NK-92 (cell line): ENCODE results near the gene ADARB2.
"Not testable (repeated sequence)": the region's sequence is repeated elsewhere in the genome, so short reads cannot be mapped to it uniquely, and the experiment has no call there.

Experiments used
- DNase-seq: peaks from one replicate; lab custom pipeline; 2025; ENCODE audit not compliant: unreplicated experiment; lab: John Stamatoyannopoulos, UW

The ADARB2 gene

DNA sequence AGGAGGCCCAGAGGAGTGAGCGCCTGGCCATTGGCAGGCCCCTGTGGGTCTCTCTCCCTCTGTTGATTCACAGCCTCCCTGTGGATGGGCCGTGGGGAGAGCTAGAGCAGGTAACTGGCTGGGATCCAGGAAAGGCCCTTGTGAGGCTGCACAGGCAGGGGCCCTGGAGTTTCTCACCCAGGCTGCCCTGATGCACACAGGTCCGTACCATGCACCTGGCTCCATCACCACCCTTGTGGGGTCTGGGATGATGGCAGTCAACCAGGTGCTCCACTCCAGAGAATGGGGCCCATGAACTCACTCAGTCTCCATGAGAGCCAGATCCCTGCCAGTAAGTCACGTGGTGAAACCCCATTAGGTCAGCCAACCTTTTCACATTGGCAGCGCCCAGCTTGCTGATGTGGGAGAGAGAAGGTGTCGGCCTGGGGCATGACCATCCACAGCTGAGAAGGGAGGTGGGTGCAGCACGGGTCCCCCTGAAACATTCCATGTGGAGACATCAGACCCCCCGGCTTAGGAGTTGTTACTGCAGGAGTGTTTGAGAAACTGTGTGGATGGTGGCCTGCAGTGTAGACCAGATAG, 320.8 kb downstream of the ADARB2 start:
- DNase-seq = no peak

DNA sequence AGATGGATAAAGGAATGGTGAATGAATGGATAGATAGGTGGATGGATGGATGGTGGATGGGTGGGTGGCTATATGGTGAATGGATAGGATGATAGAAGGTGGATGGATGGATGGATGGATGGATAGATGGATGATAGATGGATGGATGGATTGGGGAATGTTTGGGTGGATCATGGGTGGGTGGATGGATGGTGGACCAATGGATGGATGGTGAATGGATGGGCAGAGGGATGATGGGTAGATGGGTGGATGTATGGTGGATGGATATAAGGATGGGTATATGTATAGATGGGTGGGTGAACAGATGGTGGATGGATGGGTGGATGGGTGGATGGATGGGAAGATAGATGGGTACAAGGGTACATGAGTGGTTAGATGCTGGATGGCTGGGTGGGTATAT, 322.4 kb downstream of the ADARB2 start:
- DNase-seq = no peak

DNA sequence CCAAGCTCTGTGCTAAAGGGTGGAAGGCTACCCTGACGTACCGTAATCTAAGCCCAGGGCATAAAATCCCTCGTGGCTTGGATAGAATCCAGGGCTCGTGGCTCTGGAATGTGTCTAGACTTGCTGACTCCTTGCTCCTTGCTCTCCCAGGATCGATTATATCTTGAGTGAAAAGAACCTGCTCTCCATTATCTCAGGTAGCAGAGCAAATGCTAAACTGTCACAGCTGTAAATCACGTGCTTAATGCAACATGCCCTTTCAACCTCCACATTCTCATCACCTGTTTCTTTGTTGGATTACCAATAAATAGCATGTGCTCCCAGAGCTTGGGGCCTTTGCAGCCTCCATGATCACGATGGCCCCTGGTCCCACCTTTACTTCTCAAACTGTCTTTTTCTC, 323.0 kb downstream of the ADARB2 start:
- DNase-seq = not testable (repeated sequence)

DNA sequence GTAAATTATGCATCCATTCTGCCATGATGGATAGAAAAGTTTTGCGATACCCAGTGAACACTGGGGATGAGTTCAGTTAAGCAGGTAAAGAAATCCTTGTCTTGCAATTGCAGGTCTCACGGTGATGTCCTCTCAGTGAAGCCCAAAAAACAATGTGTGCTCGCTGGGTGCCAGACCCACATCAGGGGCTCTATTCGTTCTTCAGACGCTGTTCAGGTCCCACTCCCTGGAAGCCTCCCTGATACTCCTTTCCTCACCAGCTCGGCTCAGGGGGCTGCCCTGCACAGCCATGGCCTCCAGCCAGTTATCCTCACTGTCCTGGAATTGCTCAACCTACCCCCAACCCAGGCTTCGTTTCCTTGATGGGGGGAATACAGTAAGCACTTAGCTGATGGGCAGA, 323.5 kb downstream of the ADARB2 start:
- no peak for DNase-seq

DNA sequence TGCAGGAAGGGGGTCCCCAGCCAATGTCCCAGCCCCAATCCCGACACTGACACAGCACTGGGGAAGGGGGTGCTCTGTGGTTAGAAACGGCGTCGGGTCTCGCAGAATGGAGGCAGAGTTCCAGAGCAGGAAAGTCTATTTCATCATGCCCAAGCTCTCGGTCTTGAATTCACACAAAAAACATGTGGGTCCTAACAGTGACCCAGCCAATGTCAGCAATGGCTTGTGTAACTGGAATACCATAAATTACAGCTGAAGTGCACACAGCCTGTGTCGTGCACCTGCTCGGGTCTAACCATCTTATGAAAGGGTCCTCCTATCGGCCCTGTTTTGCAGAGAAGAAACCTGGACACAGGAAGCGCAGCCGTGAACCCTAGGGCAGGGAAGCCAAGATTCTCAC, 324.1 kb downstream of the ADARB2 start:
- no peak for DNase-seq

DNA sequence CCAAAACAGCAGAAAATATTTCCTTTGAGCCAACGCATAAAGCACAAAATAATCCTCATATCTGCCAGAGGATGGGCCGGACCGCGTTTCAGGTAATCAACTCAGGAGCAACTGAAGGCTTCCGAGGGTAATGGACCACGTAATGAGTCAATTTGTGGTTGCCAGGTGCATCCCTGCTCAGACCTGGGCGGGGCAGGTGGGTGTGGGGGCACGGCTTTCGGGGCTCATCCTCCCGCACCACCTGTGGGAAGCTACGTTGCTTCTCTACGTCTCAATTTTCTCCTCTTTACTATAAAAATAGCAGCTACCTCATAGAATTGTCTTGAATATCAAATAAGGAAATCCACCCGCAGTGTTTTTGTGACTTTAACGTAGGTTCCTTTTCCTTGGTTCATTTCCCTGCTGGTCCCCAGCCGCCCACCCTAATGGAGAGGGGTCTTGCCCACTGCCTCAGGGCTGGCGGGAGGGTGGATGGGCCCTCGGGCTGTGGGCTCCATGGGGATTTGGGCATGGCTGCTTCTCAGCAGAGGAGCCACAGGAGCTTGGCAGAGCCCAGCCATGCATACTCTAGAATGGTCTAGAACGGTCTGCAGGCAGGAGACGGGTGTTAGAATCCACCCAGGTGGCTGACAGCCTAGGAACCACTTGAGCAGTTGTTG, 324.7 kb downstream of the ADARB2 start:
- DNase-seq = no peak

DNA sequence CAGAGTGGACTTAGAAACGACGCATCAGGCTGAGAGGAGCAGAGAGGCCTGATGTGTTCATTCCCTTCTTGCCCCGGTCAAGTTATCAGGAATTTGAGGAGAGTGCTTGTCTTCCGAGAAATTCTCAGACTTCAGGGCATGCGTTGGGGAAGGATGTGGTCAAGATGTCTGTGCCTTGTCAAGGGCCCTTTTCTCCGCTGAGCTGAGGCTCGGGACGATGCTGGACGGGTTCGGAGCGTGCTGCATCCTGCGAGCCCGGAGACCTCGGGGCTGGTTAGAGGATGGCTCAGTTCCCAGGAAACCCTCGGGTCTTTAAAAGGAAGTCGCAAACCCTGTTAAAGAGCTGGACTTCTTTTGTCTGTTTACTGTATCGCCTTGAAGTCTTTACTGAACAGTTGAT, 325.4 kb downstream of the ADARB2 start:
- no peak for DNase-seq

DNA sequence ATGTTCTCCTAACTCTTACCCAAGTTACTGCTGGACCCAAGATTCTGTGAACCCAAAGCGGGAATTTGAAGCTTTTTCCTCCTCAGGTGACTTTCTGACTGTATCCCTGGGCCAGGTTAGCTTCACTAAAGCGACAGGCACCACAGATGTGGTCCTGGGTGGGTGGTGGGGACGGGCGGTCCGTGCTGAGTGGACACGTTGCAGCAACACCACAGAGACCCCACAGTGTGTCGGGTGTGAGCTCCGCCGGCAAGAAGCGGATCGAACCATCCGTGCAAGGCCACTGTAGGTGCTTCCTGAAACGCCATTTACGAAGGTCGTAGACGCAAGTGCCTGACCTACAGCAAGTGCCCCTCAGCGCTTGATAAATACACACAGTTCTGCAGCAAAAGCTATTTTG, 325.9 kb downstream of the ADARB2 start:
- no peak for DNase-seq

DNA sequence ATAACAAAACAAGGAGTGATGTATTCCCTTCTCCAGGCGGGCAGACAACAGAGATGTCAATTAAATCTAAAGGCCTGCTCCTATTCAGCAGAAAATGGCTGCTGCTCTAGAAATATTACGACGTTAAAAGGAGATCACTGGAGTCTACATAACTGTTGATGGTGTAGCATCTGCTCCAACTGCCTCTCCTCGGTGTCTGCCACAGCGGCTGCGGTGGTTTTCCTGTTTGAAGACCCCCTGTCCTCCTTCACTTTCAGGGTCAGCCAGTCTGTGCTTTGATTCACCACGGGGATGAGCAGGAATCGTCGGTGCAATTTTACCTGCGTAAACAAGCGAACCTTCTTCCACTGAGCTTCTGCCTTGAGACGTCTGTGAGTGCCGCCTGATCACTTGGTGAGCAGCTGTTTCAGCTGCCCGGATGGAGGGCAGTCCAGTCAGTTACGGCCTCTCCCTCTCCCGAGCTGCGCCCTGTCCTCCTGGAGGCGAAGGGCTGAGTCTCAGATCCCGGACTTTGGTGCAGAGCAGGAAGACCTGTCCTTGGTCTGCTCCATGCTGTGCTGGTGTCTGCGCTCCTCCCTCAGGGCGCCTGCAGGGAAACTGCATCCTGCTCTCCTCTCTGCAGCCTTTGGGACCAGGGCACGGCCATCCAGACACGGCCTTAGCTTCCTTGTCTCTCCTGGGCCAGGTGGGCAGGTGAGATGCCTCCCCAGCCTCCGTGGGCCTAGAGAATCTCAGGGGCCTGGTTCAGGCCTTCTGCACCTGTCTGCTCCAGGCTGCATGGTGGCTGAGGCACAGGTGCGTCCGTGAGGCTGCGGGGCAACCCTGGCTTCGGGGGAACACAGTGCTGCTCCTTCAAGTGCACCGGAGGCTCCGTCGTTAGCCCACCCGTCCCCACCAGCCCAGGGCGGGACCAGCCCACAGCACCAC, 326.6 kb downstream of the ADARB2 start:
- DNase-seq = no peak

DNA sequence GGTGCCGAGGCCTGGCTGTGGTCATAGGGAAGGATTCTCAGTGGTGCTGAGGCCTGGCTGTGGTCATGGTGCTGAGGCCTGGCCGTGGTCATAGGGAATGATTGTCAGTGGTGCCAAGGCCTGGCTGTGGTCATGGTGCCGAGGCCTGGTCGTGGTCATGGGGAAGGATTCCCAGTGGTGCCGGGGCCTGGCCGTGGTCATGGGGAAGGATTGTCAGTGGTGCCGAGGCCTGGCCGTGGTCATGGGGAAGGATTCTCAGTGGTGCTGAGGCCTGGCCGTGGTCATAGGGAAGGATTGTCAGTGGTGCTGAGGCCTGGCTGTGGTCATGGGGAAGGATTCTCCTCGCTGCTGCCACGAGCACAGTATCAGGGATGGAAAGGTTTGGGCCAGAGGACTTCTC, 327.3 kb downstream of the ADARB2 start:
- DNase-seq = no peak

DNA sequence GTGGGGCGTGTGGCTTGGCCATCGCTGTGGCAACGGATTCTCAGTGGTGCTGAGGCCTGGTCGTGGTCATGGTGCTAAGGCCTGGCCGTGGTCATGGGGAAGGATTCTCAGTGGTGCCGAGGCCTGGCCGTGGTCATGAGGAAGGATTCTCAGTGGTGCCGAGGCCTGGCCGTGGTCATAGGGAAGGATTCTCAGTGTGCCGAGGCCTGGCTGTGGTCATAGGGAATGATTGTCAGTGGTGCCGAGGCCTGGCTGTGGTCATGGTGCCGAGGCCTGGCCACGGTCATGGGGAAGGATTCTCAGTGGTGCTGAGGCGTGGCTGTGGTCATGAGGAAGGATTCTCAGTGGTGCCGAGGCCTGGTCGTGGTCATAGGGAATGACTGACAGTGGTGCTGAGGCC, 327.9 kb downstream of the ADARB2 start:
- no peak for DNase-seq

DNA sequence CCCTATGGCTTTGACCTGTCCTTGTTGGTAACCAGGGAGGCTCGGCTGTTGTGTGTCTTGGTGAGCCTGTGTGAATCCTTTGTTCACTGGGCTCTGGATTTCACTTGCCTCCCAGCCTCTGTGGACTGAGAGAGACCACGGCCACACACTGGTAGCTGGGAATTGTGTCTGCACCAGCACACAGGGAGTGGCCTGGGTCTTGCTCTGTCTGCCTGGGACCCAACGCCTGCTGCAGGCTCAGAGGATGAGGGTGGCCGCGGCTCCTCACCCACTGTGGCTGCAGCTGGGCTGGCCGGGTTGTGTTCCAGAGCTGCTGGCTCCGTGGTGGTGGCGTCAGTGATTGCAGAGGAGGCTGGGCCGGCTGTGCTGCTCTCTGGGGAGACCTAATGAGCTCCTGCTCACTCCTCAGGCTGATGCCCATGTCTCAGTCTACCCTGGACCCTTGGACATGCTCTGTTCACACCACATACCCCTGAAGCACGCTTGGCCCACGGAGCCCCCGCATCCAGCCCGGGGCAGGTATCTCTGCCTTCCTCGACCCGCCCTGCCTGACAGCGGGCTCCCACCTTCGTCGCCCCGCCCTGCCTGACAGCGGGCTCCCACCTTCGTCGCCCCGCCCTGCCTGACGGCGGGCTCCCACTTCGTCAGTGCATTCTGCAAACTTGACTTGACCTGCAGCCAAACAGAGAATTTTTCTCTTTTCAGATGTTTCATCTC, 328.5 kb downstream of the ADARB2 start:
- no peak for DNase-seq

DNA sequence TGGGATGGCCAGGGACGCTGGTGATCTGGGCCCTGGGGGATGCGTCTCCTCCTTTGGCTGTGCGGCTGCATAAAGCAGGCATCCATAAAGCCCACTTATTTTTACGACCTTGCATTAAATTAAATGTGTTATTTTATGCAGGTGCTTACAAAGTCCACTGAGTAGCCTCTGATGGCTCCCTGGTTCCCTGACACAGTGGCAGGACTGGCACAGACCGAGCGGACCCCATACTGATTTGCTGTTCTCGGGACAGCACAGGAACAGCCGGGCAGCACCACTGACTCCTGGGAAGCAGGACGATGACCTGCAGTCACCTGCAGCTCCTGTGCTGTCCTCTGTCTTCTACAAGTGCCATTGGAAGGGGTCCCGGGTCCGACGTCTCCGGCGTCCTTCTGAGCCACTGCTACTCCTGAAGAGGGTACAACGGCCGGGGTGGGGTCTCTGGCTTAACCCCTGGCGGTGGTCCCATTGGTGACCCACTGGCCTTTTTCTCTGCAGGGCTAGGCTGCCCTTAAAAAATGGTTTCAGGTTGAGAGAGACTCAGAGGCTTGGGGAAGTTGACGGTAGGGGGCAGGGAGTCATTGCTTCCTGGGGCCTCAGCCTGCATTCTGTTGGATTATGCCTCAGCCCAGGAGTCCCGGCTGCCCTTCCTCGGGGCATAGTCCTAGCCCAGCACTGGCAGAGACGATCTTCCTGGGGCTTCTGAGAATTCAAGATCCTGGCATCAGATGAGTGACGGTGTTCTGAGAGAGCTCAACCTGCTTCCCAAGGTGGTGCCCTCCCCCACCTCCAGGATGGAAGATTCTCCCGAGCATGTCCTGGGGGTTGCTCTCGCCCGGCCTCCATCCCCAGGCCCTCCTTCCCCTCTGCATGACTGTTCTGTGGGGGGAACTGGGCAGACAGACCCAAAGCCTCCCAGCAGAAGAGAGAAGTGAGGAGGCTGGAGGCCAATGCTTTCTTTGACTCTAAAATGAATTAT, 330.1 kb downstream of the ADARB2 start:
- DNase-seq = no peak

DNA sequence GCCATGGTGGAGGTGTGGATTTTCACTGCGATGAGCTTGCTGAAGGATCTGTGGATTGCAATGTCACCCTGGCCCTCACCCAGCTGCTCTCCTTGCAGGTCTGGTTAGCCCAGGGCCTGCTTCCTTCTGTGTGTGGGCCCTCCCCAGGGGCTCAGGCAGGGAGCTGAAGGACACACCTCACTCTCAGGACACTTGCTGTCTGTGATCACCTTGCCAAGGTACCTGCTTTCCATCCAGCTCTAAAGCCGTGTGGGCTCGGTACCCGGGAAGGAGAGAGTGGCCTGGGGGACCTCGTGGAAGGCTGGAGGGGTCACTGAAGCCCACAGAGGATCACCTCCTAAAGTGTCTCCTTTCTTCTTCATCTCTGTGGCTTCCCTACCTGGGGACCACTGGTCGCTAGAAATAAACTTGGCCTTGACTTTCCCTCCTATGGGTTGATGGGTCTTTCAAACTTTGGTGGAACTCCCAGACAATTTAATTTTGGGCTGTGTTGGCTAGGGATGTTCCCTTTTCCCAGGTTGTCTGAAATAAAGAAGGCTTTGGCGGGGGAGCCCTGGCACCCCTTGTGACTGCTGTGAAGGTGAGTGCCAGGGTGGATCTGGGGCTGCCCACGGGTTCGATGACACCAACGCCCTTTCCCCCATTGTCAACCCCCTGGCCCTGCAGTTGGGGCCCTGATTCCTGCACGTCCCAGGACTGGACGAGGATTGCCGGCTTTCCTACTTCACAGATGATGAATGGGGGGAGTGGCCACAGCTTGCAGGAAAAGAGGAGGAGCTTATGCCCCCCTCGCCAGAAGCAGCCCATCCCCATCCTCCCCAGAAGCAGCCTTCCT, 331.0 kb downstream of the ADARB2 start:
- no peak for DNase-seq

DNA sequence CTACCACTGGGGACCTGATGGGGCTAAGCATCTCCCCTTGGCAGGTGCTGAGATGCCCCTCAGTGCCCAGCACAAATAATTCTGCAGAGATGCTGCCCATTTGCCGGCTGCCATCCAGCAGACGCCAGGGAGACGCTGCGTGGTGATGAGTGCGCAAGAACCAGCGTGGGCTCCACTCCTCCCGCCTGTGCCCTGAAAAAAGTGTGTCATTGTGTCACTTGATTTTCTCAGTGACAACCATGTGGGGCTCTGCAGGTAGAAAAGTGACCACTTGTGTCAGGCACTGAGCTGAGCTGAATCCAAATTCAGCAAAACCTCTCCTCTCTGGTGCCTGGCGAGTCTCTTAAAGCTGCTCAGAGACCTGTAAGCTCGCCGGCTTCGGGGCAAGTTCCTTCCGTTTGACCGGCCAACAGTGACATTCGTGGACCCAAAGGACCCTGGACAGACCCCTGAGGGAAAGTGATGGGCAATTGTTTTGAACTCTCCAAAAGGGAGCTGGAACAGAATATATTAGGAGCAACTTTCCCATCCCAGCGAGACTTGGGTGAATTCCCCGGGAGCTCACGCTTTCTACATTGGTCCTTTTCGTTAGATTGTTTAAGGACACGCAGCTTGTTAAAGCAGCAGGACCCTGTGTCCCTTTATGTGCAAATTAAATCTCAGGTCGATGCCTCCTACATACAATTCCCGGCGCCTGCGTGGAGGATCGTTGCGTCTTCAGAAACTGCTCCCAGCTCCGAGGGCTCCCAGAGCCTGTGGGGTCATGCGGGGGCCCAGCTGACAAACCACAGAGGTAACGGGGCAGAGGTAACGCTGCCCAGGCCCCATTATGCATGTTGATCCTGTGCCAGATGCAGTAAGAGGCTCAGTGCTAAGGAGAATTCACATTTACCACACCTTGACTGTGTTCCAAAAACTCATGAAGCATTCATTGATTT, 332.7 kb downstream of the ADARB2 start:
- DNase-seq = no peak

DNA sequence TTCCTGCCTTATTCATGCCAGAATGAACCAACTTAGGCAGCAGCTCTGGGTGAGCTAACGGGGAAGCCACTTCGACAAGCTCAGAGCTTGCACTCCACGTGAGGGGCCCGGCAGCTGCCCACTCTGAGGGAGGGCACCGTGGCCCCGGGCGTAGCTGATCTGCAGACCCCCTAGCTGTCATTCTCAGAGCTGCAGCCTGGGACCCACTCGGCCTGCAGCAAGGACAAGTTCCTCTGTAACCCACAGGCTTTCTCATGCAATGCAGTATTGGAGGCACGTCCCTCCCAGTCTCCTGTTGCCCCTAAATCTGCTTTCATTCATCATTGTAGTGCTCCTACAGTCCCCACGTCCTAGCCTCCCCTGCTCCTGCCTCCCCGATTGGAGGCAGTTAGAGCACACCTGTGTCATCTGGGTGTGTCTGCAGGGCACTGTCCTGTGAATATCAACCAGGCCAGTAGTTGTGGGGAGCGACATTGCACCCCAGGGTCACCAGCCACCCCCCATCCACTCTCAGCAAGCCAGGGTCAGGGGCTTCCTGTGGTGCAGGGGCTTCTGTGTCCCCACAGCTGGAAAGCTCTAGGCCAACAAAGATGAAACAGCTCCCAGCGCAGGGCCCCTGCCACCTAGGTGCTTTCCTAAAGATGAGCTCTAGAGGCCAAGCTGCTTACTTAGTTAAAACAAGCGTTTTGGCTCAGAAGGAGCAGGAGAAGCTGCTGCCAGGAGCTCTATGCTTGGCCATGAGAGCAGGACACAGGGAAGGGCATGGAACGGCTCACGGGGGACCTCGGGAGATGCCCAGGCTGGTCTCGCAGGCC, 333.6 kb downstream of the ADARB2 start:
- no peak for DNase-seq

DNA sequence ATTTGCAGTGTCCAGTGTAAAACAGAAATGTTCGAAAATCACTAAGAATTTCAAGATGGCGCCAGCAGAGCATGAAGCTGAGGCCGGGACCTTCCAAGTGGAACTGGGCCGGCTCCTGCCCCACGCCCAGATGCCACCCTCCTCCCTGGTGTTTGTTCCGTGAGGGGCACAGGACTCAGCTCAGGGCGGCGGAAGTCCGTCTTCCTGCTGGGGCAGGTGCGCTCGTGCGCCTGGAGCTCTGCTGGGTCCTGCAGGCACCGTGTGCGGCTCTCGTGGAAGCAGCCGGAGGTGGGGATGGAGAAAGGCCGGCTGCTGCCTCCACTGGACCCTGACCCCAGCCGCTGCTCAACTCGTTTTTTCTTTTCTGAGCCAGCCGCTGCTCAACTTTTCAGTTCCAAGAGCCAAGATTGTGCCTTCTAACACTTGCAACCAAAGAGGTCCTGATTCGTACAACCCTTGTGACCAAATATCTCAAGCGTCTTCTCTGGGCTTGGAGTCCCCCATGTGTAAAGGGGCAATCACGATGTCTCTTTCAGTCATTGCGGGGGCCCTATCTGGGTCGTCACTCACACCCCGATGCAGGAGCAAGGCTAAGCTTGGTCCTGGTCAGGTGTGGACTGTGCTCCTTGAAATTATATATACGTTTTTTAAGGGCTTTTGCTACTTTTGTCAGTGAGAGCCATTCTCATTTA, 334.4 kb downstream of the ADARB2 start:
- DNase-seq = no peak
